DOHH2 (cell line): ENCODE results near the gene EIF3F.

Source experiments
- CTCF ChIP-seq: fragments of 200-600 bp; sonication (generic); IDR thresholded peaks from one replicate; pipeline ENCODE4 v1.5.1; 2014; ENCODE audit warnings: antibody characterized with exemption, mild to moderate bottlenecking, low read depth, low read length; ENCODE audit not compliant: poor library complexity, severe bottlenecking
- EZH2phosphoT487 ChIP-seq: fragments of 200-600 bp; sonication (generic); IDR thresholded peaks from 2 replicates; pipeline ENCODE4 v1.6.1; 2017; ENCODE audit warnings: borderline replicate concordance, mild to moderate bottlenecking, antibody characterized with exemption, low read length, moderate library complexity, mixed read lengths

GRCh38 chr11:8038811-8039529 is 51.8 kb downstream of the EIF3F start:
- TF ChIP-seq CTCF: no peak
- no peak for TF ChIP-seq EZH2phosphoT487
